ENCODE data around the gene CDH2. TPM values are rescaled to one million over a fixed set of nuclear protein-coding genes. Genes with fewer than 3 reads are reported as not detected.
"Not testable (repeated sequence)": the region's sequence is repeated elsewhere in the genome, so short reads cannot be mapped to it uniquely, and the experiment has no call there.

The CDH2 gene
- total and polyA plus RNA-seq, 7 donors: under 0.01 to 8.2 (median 5.6) TPM; not detected in 1

GRCh38 chr18:27921392-27921791 lies 255.5 kb downstream of the CDH2 start:
- WGBS, 2 donors: 70 to 74% methylated on average over 8 of the region's 8 CpGs
- Histone ChIP-seq H3K27ac (no peak overlapping the region), H3K9me3 (no peaks in the 10 kb centered on the region), H3K27me3 (no peaks in the 10 kb centered on the region), H3K4me3 (no peak overlapping the region), H3K36me3 (no peaks in the 10 kb centered on the region), H3K4me1 (no peaks in the 10 kb centered on the region)
- no peak for TF ChIP-seq EP300 (IDR thresholded peaks at IDR 0.05)
- DNase-seq: no peak
- intact Hi-C loops (cut with DNase I): no loop called here

GRCh38 chr18:27920836-27921235 lies 256.1 kb downstream of the CDH2 start:
- Histone ChIP-seq H3K27me3 (no peaks in the 10 kb centered on the region), H3K36me3 (no peaks in the 10 kb centered on the region), H3K9me3 (no peaks in the 10 kb centered on the region), H3K27ac (no peak overlapping the region), H3K4me1 (no peaks in the 10 kb centered on the region), H3K4me3 (no peak overlapping the region)
- TF ChIP-seq CTCF (IDR thresholded peaks at IDR 0.05) (no peak), POLR2A (IDR thresholded peaks at IDR 0.05) (no peak), POLR2AphosphoS5 (IDR thresholded peaks at IDR 0.05) (no peak)
- intact Hi-C loops (cut with DNase I): no loop called here
- no peak for DNase-seq
- WGBS, 2 donors: 87 to 93% methylated on average over 3 of the region's 3 CpGs

- DNase-seq; H3K27me3 ChIP-seq; H3K4me1 ChIP-seq; H3K4me3 ChIP-seq; intact Hi-C loops (cut with DNase I); H3K9me3 ChIP-seq; H3K36me3 ChIP-seq; H3K27ac ChIP-seq: not testable (repeated sequence)
- WGBS, 2 donors: 88% methylated on average over 2 of the region's 2 CpGs
These were observed 270.7 kb downstream of the CDH2 start for GRCh38 chr18:27906189-27906588.

GRCh38 chr18:27903906-27904305 lies 273.0 kb downstream of the CDH2 start:
- H3K36me3 ChIP-seq: no peaks in the 10 kb centered on the region
- no peaks in the 10 kb centered on the region for H3K27me3 ChIP-seq
- H3K4me3 ChIP-seq: no peak overlapping the region
- WGBS, 2 donors: 73 to 82% methylated on average over 3 of the region's 3 CpGs
- H3K27ac ChIP-seq: no peak overlapping the region
- no peaks in the 10 kb centered on the region for H3K4me1 ChIP-seq
- TF ChIP-seq POLR2A (IDR thresholded peaks at IDR 0.05) (no peak), POLR2AphosphoS5 (IDR thresholded peaks at IDR 0.05) (no peak), EP300 (IDR thresholded peaks at IDR 0.05) (no peak), CTCF (IDR thresholded peaks at IDR 0.05) (no peak)
- no peaks in the 10 kb centered on the region for H3K9me3 ChIP-seq
- no peak for DNase-seq
- intact Hi-C loops (cut with DNase I): no loop called here

- 39 to 70% methylated on average over 4 of the region's 4 CpGs for WGBS, 2 donors
- no peak for DNase-seq
- Histone ChIP-seq H3K4me3 (no peak overlapping the region), H3K9me3 (no peaks in the 10 kb centered on the region), H3K4me1 (no peaks in the 10 kb centered on the region), H3K36me3 (no peaks in the 10 kb centered on the region), H3K27ac (no peak overlapping the region), H3K27me3 (no peaks in the 10 kb centered on the region)
- intact Hi-C loops (cut with DNase I): no loop called here
- TF ChIP-seq POLR2A (IDR thresholded peaks at IDR 0.05): no peak
- TF ChIP-seq EP300 (IDR thresholded peaks at IDR 0.05): no peak
- TF ChIP-seq CTCF (IDR thresholded peaks at IDR 0.05): no peak
- no peak for TF ChIP-seq POLR2AphosphoS5 (IDR thresholded peaks at IDR 0.05)
These were observed 275.3 kb downstream of the CDH2 start for GRCh38 chr18:27901424-27902226.
